Measurements from ENCODE around the gene CAMK2B. TPM values are rescaled to one million over a fixed set of nuclear protein-coding genes. Genes with fewer than 3 reads are reported as not detected.

The CAMK2B gene
- total and polyA plus RNA-seq, 12 donors, result 0.25 to 82.3 (median 6.5) TPM; not detected in 2

- Histone ChIP-seq H3K27me3 (no peaks in the 10 kb centered on the region), H3K36me3 (replicated peaks in 1 of 2) (no peaks in the 10 kb centered on the region), H3K4me1 (replicated peaks in 1 of 2) (no peaks in the 10 kb centered on the region), H3K4me3 (no peak overlapping the region), H3K9me3 (replicated peaks in 1 of 3) (no peaks in the 10 kb centered on the region), H3K27ac (no peak overlapping the region)
- TF ChIP-seq, protein P1, sequence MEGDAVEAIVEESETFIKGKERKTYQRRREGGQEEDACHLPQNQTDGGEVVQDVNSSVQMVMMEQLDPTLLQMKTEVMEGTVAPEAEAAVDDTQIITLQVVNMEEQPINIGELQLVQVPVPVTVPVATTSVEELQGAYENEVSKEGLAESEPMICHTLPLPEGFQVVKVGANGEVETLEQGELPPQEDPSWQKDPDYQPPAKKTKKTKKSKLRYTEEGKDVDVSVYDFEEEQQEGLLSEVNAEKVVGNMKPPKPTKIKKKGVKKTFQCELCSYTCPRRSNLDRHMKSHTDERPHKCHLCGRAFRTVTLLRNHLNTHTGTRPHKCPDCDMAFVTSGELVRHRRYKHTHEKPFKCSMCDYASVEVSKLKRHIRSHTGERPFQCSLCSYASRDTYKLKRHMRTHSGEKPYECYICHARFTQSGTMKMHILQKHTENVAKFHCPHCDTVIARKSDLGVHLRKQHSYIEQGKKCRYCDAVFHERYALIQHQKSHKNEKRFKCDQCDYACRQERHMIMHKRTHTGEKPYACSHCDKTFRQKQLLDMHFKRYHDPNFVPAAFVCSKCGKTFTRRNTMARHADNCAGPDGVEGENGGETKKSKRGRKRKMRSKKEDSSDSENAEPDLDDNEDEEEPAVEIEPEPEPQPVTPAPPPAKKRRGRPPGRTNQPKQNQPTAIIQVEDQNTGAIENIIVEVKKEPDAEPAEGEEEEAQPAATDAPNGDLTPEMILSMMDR (IDR thresholded peaks at IDR 0.05), result no peak
- TF ChIP-seq POLR2A (IDR thresholded peaks at IDR 0.05), result no peak
- intact Hi-C loops (cut with DNase I), result no loop called here
- 88 to 91% (median 89%) methylated on average over 11 of the region's 11 CpGs for WGBS, 4 donors
- DNase-seq, result no peak
These were observed 11.1 kb upstream of the CAMK2B start for GRCh38 chr7:44336491-44336890.

GRCh38 chr7:44335184-44335583, 9.8 kb upstream of the CAMK2B start:
- no peaks in the 10 kb centered on the region for H3K9me3 ChIP-seq (replicated peaks in 1 of 3)
- no peak overlapping the region for H3K4me3 ChIP-seq
- intact Hi-C loops (cut with DNase I), result no loop called here
- WGBS, 4 donors, result 88 to 98% (median 92%) methylated on average over 1 to 4 of the region's 4 CpGs
- no peaks in the 10 kb centered on the region for H3K36me3 ChIP-seq (replicated peaks in 1 of 2)
- TF ChIP-seq, protein P1 (IDR thresholded peaks at IDR 0.05), result no peak
- no peak for TF ChIP-seq POLR2A (IDR thresholded peaks at IDR 0.05)
- H3K27me3 ChIP-seq, result no peaks in the 10 kb centered on the region
- H3K27ac ChIP-seq, result no peak overlapping the region
- H3K4me1 ChIP-seq (replicated peaks in 1 of 2), result no peaks in the 10 kb centered on the region
- DNase-seq, result no peak

DNA sequence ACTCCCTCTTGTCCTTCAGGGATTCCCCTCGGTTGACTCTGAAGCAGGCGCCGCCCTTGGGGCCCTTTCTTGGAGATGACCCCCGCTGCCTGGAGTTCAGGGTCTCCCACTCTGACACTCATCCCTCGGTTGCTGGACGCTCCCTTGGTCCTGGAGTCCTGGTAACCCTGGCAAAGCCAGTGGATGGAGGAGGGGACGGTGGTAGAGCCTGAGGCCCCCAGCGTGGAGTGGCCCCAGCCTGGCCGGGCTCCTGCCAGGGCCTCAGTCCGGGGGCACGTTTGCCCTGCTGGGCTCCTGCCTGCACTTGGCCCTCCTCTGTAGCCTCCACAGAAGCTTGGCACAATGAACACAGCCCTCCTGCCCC, 9.3 kb upstream of the CAMK2B start:
- H3K4me1 ChIP-seq (replicated peaks in 1 of 2), result no peaks in the 10 kb centered on the region
- 86 to 91% (median 87%) methylated on average over 6 to 11 of the region's 11 CpGs for WGBS, 4 donors

DNA sequence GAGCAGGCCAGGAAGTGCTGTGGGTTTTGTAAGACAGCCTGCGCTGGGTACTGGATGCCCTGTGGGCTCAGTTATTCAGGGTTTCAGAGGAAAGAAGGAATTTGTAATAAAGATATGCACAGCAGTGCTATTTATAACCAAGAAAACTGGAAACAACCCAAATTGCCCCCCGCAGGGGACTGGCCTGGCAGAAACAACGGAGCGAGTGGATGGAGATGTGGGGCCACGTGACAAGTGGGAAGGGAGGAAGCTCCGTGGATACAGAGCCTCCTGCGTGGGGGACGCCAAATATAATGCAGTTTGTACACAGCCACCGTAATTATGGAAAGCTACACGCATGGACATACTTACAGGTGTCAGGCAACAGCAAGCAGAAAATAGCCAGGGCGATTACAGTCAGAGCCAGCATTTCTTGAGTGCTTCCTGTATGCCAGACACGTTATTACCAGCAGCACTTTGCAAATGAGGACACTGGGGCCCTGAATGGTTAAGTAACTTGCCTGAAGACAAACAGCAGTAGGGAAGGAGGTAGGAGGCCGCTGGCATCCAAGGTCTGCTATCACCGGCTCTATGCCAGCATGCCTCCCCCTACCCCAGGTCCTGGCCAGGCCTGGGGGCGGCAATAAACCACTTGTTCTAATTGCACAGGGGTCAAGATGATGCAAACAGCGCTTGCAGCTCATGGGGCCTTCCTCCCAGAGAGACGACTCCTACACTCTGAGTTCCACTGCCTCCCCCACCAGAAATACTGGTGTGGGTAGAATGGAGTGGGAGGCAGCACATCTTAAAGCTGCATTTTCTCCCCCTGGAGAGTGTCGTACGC, 8.7 kb upstream of the CAMK2B start:
- Histone ChIP-seq H3K4me3 (no peak overlapping the region), H3K27me3 (no peaks in the 10 kb centered on the region), H3K4me1 (replicated peaks in 1 of 2) (no peaks in the 10 kb centered on the region), H3K36me3 (replicated peaks in 1 of 2) (no peaks in the 10 kb centered on the region), H3K9me3 (replicated peaks in 1 of 3) (no peaks in the 10 kb centered on the region), H3K27ac (no peak overlapping the region)
- WGBS, 4 donors, result 75 to 84% (median 79%) methylated on average over 17 to 19 of the region's 19 CpGs
- TF ChIP-seq POLR2A (IDR thresholded peaks at IDR 0.05), result no peak
- TF ChIP-seq, protein P1 (IDR thresholded peaks at IDR 0.05), result no peak
- no peak for DNase-seq
- intact Hi-C loops (cut with DNase I), result no loop called here

More for the DNA sequence above, 9.3 kb upstream of the CAMK2B start:
- intact Hi-C loops (cut with DNase I), result no loop called here
- Histone ChIP-seq H3K9me3 (replicated peaks in 1 of 3) (no peaks in the 10 kb centered on the region), H3K4me3 (no peak overlapping the region), H3K27ac (no peak overlapping the region), H3K27me3 (no peaks in the 10 kb centered on the region), H3K36me3 (replicated peaks in 1 of 2) (no peaks in the 10 kb centered on the region)
- DNase-seq, result no peak
- TF ChIP-seq, protein P1 (IDR thresholded peaks at IDR 0.05), result no peak
- TF ChIP-seq POLR2A (IDR thresholded peaks at IDR 0.05), result no peak
